ENCODE data around the gene TRIO.

- TF ChIP-seq, protein P1, sequence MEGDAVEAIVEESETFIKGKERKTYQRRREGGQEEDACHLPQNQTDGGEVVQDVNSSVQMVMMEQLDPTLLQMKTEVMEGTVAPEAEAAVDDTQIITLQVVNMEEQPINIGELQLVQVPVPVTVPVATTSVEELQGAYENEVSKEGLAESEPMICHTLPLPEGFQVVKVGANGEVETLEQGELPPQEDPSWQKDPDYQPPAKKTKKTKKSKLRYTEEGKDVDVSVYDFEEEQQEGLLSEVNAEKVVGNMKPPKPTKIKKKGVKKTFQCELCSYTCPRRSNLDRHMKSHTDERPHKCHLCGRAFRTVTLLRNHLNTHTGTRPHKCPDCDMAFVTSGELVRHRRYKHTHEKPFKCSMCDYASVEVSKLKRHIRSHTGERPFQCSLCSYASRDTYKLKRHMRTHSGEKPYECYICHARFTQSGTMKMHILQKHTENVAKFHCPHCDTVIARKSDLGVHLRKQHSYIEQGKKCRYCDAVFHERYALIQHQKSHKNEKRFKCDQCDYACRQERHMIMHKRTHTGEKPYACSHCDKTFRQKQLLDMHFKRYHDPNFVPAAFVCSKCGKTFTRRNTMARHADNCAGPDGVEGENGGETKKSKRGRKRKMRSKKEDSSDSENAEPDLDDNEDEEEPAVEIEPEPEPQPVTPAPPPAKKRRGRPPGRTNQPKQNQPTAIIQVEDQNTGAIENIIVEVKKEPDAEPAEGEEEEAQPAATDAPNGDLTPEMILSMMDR (IDR thresholded peaks at IDR 0.05; ENCODE audit: insufficient read depth, low read length, poor library complexity, severe bottlenecking) = no peak
- TF ChIP-seq EZH2phosphoT487 (conservative IDR thresholded peaks at IDR 0.05; ENCODE audit: low read length) = no peak
These were observed 6.9 kb upstream of the TRIO start for GRCh38 chr5:14136228-14136627.
